AG04449 (cell line): ENCODE data around the gene ACTR8.

Experiments
- CTCF ChIA-PET: fragments of 350-600 bp; formaldehyde crosslinking; extraction: SDS; loops from one replicate; lab custom pipeline; 2021; ENCODE audit warnings: antibody characterized with exemption; lab: Yijun Ruan, JAX
- POLR2A ChIA-PET: fragments of 400-600, 350-600 bp; formaldehyde crosslinking; extraction: SDS; loops from one replicate; lab custom pipeline; 2020; ENCODE audit warnings: antibody characterized with exemption, inconsistent platforms; lab: Yijun Ruan, JAX
- DNase-seq: peaks from one replicate; pipeline ENCODE4 v3.0.0-alpha.2; 2010; ENCODE audit warnings: low read depth, low spot score
- H3K4me3 ChIP-seq: 2 replicates; pipeline ENCODE4 v1.5.1; 2011; ENCODE audit warnings: low read depth, mild to moderate bottlenecking, control low read depth, low read length
- CTCF ChIP-seq: IDR thresholded peaks from one replicate; pipeline ENCODE4 v1.5.1; 2011; ENCODE audit warnings: mild to moderate bottlenecking, moderate library complexity, low read length, control low read depth, inconsistent platforms; ENCODE audit not compliant: insufficient read depth; ENCODE audit errors: missing control alignments

ACTR8 gene

GRCh38 chr3:53833700-53834099 is 48.3 kb downstream of the ACTR8 start:
- CTCF ChIA-PET = no interaction called here
- DNase-seq = no peak
- POLR2A ChIA-PET = no interaction called here
- TF ChIP-seq CTCF = no peak
- H3K4me3 ChIP-seq = no peak overlapping the region

GRCh38 chr3:53833053-53833645 is 48.8 kb downstream of the ACTR8 start:
- POLR2A ChIA-PET = no interaction called here
- CTCF ChIA-PET = no interaction called here
- DNase-seq = no peak
- H3K4me3 ChIP-seq = no peak overlapping the region
- TF ChIP-seq CTCF = no peak

DNA sequence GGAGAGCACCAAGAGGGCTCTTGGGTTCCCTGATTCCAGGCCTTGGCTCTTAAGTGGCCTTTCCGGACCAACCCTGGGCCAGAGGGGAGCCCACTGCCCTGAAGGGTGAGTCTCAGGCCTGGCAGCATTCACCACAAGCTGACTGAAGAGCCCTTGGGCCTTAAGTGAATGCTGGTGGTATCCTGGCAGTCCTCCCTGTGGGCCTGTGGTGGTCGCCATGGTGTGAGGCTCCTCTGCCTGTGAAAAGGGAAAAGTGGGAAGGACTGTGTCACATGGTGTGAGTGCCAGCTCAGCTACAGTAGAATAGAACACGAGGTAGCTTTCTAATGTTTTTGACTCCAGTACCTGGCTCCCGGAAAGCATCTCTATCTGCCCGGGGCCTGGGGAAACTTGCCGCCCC is 51.0 kb downstream of the ACTR8 start:
- no peak for DNase-seq
- CTCF ChIA-PET = no interaction called here
- no peak overlapping the region for H3K4me3 ChIP-seq
- POLR2A ChIA-PET = no interaction called here
- no peak for TF ChIP-seq CTCF

DNA sequence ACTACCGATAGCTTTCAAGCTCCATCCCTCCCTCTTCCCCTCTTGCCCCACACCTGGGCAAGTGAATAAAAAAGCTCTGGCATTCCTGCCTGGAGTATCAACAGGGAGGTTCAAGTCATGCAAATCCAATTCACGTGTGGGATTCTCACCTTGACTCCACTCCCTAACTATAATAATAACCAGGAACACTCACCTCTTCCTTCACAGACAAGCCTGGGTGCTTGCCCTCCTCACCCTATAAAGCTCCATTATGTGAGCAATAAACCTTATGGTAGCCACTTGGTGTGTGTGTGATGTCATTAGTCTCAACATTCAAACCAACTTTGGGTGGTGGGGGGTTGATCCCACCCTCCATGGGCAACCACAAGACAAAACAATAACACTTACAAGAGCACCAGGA is 52.3 kb downstream of the ACTR8 start:
- CTCF ChIA-PET = no interaction called here
- POLR2A ChIA-PET = no interaction called here
- no peak for TF ChIP-seq CTCF

DNA sequence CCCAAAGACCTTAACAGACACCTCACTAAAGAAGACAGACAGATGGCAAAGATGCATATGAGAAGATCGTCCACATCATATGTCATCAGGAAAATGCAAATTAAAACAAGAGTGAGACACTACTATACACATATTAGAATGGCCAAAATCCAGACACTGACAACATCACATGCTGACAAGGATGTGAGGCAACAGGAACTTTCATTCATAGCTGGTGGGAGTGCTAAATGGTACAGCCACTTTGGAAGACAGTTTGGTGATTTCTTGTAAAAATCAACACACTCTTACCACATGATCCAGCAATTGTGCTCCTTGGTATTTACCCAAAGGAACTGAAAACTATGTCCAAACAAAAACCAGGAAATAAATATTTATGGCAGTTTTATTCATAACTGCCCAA is 53.4 kb downstream of the ACTR8 start:
- no peak overlapping the region for H3K4me3 ChIP-seq
- ChIA-PET POLR2A (no interaction called here), CTCF (no interaction called here)
- no peak for DNase-seq
- TF ChIP-seq CTCF = no peak

More for the DNA sequence above, 52.3 kb downstream of the ACTR8 start:
- no peak overlapping the region for H3K4me3 ChIP-seq
- DNase-seq = no peak

DNA sequence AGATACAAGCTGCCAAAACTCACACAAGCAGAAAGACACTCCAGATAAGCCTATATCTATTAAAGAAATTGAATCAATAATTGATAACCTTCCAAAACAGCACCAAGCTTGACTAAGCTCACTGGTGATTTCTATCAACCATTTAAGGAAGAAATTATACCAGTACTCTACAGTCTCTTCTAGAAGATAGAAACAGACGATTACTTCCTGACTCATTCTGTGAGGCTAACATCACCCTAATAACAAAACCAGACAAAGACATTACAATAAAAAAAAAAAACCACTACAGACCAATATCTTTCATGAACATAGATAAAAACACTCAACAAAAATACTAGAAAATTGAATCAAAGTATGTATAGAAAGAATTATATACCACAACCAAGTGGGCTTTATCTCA is 55.9 kb downstream of the ACTR8 start:
- no peak overlapping the region for H3K4me3 ChIP-seq
- no peak for DNase-seq
- ChIA-PET CTCF (no interaction called here), POLR2A (no interaction called here)
- no peak for TF ChIP-seq CTCF
